Measurements from ENCODE around the gene UST.
"Not testable (repeated sequence)": the region's sequence is repeated elsewhere in the genome, so short reads cannot be mapped to it uniquely, and the experiment has no call there.

DNA sequence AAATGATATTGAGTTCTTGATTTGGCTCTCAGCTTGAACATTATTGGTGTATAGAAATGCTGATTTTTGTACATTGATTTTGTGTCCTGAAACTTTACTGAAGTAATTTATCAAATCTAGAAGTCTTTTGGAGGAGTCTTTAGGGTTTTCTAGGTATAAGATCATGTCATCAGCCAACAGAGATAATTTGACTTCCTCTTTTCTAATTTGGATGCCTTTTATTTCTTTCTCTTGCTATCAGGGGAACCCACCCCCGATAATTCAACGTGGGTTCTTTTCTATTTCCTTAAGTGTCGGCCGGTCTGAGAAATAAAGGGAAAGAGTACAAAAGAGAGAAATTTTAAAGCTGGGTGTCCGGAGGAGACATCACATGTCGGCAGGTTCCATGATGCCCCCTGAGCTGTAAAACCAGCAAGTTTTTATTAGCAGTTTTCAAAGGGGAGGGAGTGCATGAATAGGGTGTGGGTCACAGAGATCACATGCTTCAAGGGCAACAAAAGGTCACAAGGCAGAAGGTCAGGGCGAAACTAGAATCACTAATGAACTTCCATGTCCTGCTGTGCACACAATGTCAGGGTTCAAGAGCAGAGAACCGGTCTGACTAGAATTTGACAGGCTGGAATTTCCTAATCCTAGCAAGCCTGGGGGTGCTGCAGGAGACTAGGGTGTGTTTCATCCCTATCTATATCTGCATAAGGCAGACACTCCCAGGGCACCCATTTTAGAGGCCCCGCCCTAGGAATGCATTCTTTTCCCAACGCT is 17.6 kb downstream of the UST start:
- TF ChIP-seq, protein P1, sequence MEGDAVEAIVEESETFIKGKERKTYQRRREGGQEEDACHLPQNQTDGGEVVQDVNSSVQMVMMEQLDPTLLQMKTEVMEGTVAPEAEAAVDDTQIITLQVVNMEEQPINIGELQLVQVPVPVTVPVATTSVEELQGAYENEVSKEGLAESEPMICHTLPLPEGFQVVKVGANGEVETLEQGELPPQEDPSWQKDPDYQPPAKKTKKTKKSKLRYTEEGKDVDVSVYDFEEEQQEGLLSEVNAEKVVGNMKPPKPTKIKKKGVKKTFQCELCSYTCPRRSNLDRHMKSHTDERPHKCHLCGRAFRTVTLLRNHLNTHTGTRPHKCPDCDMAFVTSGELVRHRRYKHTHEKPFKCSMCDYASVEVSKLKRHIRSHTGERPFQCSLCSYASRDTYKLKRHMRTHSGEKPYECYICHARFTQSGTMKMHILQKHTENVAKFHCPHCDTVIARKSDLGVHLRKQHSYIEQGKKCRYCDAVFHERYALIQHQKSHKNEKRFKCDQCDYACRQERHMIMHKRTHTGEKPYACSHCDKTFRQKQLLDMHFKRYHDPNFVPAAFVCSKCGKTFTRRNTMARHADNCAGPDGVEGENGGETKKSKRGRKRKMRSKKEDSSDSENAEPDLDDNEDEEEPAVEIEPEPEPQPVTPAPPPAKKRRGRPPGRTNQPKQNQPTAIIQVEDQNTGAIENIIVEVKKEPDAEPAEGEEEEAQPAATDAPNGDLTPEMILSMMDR (IDR thresholded peaks at IDR 0.05; ENCODE audit: poor library complexity) = not testable (repeated sequence)
- TF ChIP-seq EZH2 (IDR thresholded peaks at IDR 0.05; ENCODE audit: borderline replicate concordance); EZH2phosphoT487 (IDR thresholded peaks at IDR 0.05; ENCODE audit: low read depth, severe bottlenecking, unreplicated experiment): not testable (repeated sequence)
